ENCODE results near the gene LDAF1.

DNA sequence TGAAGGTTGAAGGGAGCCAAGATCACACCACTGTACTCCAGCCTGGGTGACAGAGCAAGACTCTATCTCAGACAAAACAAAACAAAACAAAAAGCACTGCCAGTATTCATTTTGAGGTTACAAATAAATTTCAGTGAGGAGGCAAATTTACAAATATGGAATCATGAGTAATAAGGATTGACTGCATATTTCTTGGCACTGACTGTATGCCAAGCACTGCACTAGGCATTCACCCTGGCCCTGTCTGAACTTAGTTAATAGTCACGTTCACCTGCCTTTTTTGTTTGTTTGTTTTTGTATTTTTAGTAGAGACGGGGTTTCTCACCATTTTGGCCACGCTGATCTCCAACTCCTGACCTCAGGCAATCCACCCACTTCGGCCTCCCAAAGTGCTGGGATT lies 5.1 kb downstream of the LDAF1 start:
- no peak for TF ChIP-seq GATA2 (IDR thresholded peaks at IDR 0.05; ENCODE audit: low read depth, low read length)
- TF ChIP-seq GATA3 (IDR thresholded peaks at IDR 0.05; ENCODE audit: low read depth, low read length), result no peak
